ENCODE measurements around the gene PARS2.

- TF ChIP-seq POLR2A (IDR thresholded peaks at IDR 0.05; ENCODE audit: low read depth, low read length) (no peak), CTCF (conservative IDR thresholded peaks at IDR 0.05; ENCODE audit: low read depth, low read length) (no peak), FOS (IDR thresholded peaks at IDR 0.05; ENCODE audit: low read depth, low read length) (no peak), MAFK (IDR thresholded peaks at IDR 0.05; ENCODE audit: low read depth, low read length) (no peak), MXI1 (IDR thresholded peaks at IDR 0.05; ENCODE audit: borderline replicate concordance, low read depth, low read length) (no peak), SMC3 (IDR thresholded peaks at IDR 0.05; ENCODE audit: low read depth, low read length) (no peak), CEBPB (IDR thresholded peaks at IDR 0.05; ENCODE audit: low read depth, low read length) (no peak)
Observed at GRCh38 chr1:54764922-54765561, 719 bp upstream of the PARS2 start.
